K562 (cell line): ENCODE measurements around the gene FHIP1B. TPM values are rescaled to one million over a fixed set of nuclear protein-coding genes. Genes with fewer than 3 reads are reported as not detected.

Experiments
- ATAC-seq: fragments of 200-7000 bp; cut with Tn5 transposase; 3 replicates; pipeline ENCODE4 v1.9.1; 2020; ENCODE audit warnings: moderate library complexity
- BruUV-seq: library from RNA; stranded (reverse); fragments of 400-500 nt; replicated peaks from 2 replicates; lab custom pipeline; 2021; lab: Mats Ljungman, UMichigan
- CTCF ChIA-PET: fragments of 300-600 bp; formaldehyde crosslinking; extraction: SDS; loops from one replicate; lab custom pipeline; 2021; ENCODE audit warnings: low intra/inter-chr PET ratio; lab: Yijun Ruan, JAX
- POLR2A ChIA-PET: fragments of 300-600, 350-650 bp; sonication (Branson Sonifier 250); formaldehyde crosslinking; extraction: SDS; loops from one replicate; lab custom pipeline; 2021; ENCODE audit warnings: antibody characterized with exemption, inconsistent platforms; lab: Yijun Ruan, JAX
- DNase-seq, 4 experiments: peaks; one replicate each; pipeline versions ENCODE4 v3.0.0 to v3.0.0-alpha.2; 2011 to 2018; ENCODE audit warnings: low spot score in 3 of 4, mixed read lengths in 3 of 4; ENCODE audit errors: extremely low read depth in 1 of 4
- FAIRE-seq: peaks from 2 replicates; lab custom pipeline; 2011; peaks lifted over from hg19 to GRCh38; lab: Jason Lieb, UNC
- H2AFZ ChIP-seq: 2 replicates; pipeline ENCODE4 v1.6.0; 2011; ENCODE audit warnings: low read depth, low read length, control low read depth, inconsistent platforms
- H3K27ac ChIP-seq: fragments of 200-600 bp; 3 replicates; pipeline ENCODE4 v1.8.0; 2011; ENCODE audit warnings: low read depth, mild to moderate bottlenecking, control low read depth, inconsistent platforms, low read length, moderate library complexity, mixed read lengths; ENCODE audit errors: extremely low read depth
- H3K27me3 ChIP-seq, 2 experiments: fragments of 300-600 bp in 1 of 2; 2 replicates in 1 of 2; 3 replicates in 1 of 2; pipeline versions ENCODE4 v1.6.0 to v1.8.0; 2011; ENCODE audit warnings: inconsistent platforms in 2 of 2, low read length in 2 of 2, mild to moderate bottlenecking in 1 of 2, mixed read lengths in 1 of 2, moderate library complexity in 1 of 2; ENCODE audit not compliant: control insufficient read depth in 2 of 2, insufficient read depth in 2 of 2
- H3K36me3 ChIP-seq: fragments of 300-600 bp; 3 replicates; pipeline ENCODE4 v1.8.0; 2011; ENCODE audit warnings: mild to moderate bottlenecking, low read length, inconsistent platforms; ENCODE audit not compliant: control insufficient read depth, insufficient read depth
- H3K4me1 ChIP-seq, 2 experiments: fragments of 200-600 bp in 1 of 2; replicated peaks in 1 of 2; 2 replicates in 1 of 2; 3 replicates in 1 of 2; pipeline versions ENCODE4 v1.5.1 to v1.8.0; 2011; ENCODE audit warnings: inconsistent platforms in 2 of 2, low read length in 2 of 2, mild to moderate bottlenecking in 1 of 2, mixed read lengths in 1 of 2, moderate library complexity in 1 of 2; ENCODE audit not compliant: control insufficient read depth in 2 of 2, insufficient read depth in 2 of 2
- H3K4me2 ChIP-seq: 2 replicates; pipeline ENCODE4 v1.6.1; 2011; ENCODE audit warnings: low read length, control low read depth, inconsistent platforms, mixed read lengths; ENCODE audit not compliant: insufficient read depth
- H3K4me3 ChIP-seq: fragments of 200-600 bp; sonication (generic), shearing (Covaris generic); 2 replicates; pipeline ENCODE4 v1.5.1; 2016; ENCODE audit warnings: control low read depth, inconsistent platforms
- H3K79me2 ChIP-seq: fragments of 200-600 bp; 3 replicates; pipeline ENCODE4 v1.8.0; 2011; ENCODE audit warnings: low read length, inconsistent platforms; ENCODE audit not compliant: control insufficient read depth, insufficient read depth
- H3K9ac ChIP-seq, 2 experiments: 2 replicates each; pipeline versions ENCODE4 v1.6.0 to v1.6.1; 2011; ENCODE audit warnings: low read depth in 2 of 2, low read length in 2 of 2, control low read depth in 1 of 2, inconsistent platforms in 1 of 2, mild to moderate bottlenecking in 1 of 2, mixed read lengths in 1 of 2; ENCODE audit not compliant: insufficient read depth in 1 of 2
- H3K9me1 ChIP-seq: one replicate; pipeline ENCODE4 v1.6.0; 2011; ENCODE audit warnings: inconsistent platforms, mild to moderate bottlenecking, low read length, moderate library complexity; ENCODE audit not compliant: control insufficient read depth, insufficient read depth
- H3K9me3 ChIP-seq: replicated peaks from 2 replicates; pipeline ENCODE4 v1.5.1; 2011; ENCODE audit warnings: low read depth, low read length, inconsistent platforms; ENCODE audit not compliant: control insufficient read depth, insufficient read depth
- H4K20me1 ChIP-seq: replicated peaks from 2 replicates; pipeline ENCODE4 v1.6.1; 2011; ENCODE audit warnings: low read length, inconsistent platforms, mixed read lengths; ENCODE audit not compliant: control insufficient read depth, insufficient read depth
- E2F6 ChIP-seq, 2 experiments: IDR thresholded peaks; 2 replicates each; pipeline ENCODE4 v1.6.1; 2011; ENCODE audit warnings: borderline replicate concordance in 1 of 2, control low read depth in 1 of 2, low read depth in 1 of 2, low read length in 1 of 2, mild to moderate bottlenecking in 1 of 2, mixed read lengths in 1 of 2, moderate library complexity in 1 of 2; ENCODE audit not compliant: insufficient read depth in 1 of 2, insufficient read length in 1 of 2, poor library complexity in 1 of 2, severe bottlenecking in 1 of 2; ENCODE audit errors: extremely low read depth in 1 of 2
- REST ChIP-seq, 2 experiments: fragments of 450-650 bp; formaldehyde crosslinking in 1 of 2; IDR thresholded peaks; 2 replicates each; pipeline versions ENCODE4 v1.4.0 to v1.6.1; 2014 to 2020; ENCODE audit warnings: mild to moderate bottlenecking in 2 of 2, borderline replicate concordance in 1 of 2, low read depth in 1 of 2
- RFX1 ChIP-seq: fragments of 450-650 bp; IDR thresholded peaks from 2 replicates; pipeline ENCODE4 v1.6.1; 2016; ENCODE audit warnings: mild to moderate bottlenecking, moderate library complexity
- SIN3B ChIP-seq: fragments of 450-650 bp; IDR thresholded peaks from 2 replicates; pipeline ENCODE4 v1.6.1; 2017; ENCODE audit warnings: low read depth, mild to moderate bottlenecking, moderate library complexity
- ZFP1 ChIP-seq: fragments of 450-650 bp; formaldehyde crosslinking; IDR thresholded peaks from 2 replicates; pipeline ENCODE4 v1.4.0; 2020; ENCODE audit warnings: mild to moderate bottlenecking, mixed read lengths
- ZNF445 ChIP-seq: fragments of 250-450 bp; sonication (Bioruptor Pico); IDR thresholded peaks from 2 replicates; pipeline ENCODE4 v1.4.0; 2020; ENCODE audit warnings: low read depth, mild to moderate bottlenecking, moderate library complexity
- WGBS: fragments of 100-300 bp; shearing (Covaris generic); methylation state at CpG from one replicate; pipeline ENCODE4 v1.1.6; 2016; ENCODE audit warnings: low coverage, mixed read lengths; ENCODE audit not compliant: insufficient coverage; ENCODE audit errors: missing lambda C conversion rate; 5-methylcytosine and 5-hydroxymethylcytosine counted together
- in situ Hi-C: fragments of 300-500 bp; cut with MboI; formaldehyde crosslinking; loops from 4 replicates; pipeline ENCODE4 v1.15.0; 2018; ENCODE audit warnings: inconsistent platforms, mixed read lengths
- intact Hi-C: fragments of 100-400 bp; cut with micrococcal nuclease; formaldehyde crosslinking; loops from 2 replicates; pipeline ENCODE4 v1.14.2; 2022
- polyA plus RNA-seq, 8 experiments: library from polyadenylated mRNA; depleted of rRNA in 4 of 8; stranded (reverse) in 5 of 8; unstranded in 3 of 8; fragments of >200 nt; fragmentation: Nextera tagmentation in 2 of 8; fragmentation: Illumina TruSeq in 1 of 8; extraction: Ambion mirVana in 2 of 8; extraction: Trizol in 1 of 8; gene quantifications; 2 replicates each; pipeline versions ENCODE4 v1.2.1 to v1.2.3, GENCODE V29; 2011 to 2014; ENCODE audit warnings: inconsistent platforms in 1 of 8, missing spikeins in 1 of 8
- total RNA-seq, 7 experiments: library from RNA; depleted of rRNA in 6 of 7; stranded (reverse); fragments of >200 nt in 6 of 7; fragmentation: Illumina TruSeq in 2 of 7; extraction: Trizol in 2 of 7; gene quantifications; 2 replicates each; pipeline versions ENCODE4 v1.2.1 to v1.2.3, GENCODE V29; 2011 to 2021; ENCODE audit warnings: low replicate concordance in 1 of 7

The FHIP1B gene
- total and polyA plus RNA-seq, 9 of the 15 experiments (the other 6 are each of a cell fraction or from before 2014, with no cell fraction given): 0.94 to 24.7 (median 15.6) TPM

GRCh38 chr11:6271598-6271997 lies 37.2 kb upstream of the FHIP1B start:
- Histone ChIP-seq H3K27ac (no peak overlapping the region), H3K9me3 (no peaks in the 10 kb centered on the region), H3K27me3 (peaks cover 4 to 6% of the 10 kb centered on the region in 2 experiments; a peak in 1 of 5 replicates), H3K79me2 (no peaks in the 10 kb centered on the region), H3K9ac (no peak overlapping the region), H3K36me3 (no peaks in the 10 kb centered on the region), H4K20me1 (no peaks in the 10 kb centered on the region), H3K9me1 (no peaks in the 10 kb centered on the region), H3K4me2 (no peak overlapping the region), H3K4me3 (no peak overlapping the region), H2AFZ (no peak overlapping the region), H3K4me1 (peaks cover 0 to 18% of the 10 kb centered on the region in 2 experiments; a peak in 2 of 5 replicates)
- no peak for TF ChIP-seq REST (IDR thresholded peaks at IDR 0.05; ENCODE audit: borderline replicate concordance)
- no peak for TF ChIP-seq REST (CRISPR knock-in tag; IDR thresholded peaks at IDR 0.05; ENCODE audit: low read depth)
- no peak for TF ChIP-seq SIN3B
- no peak for TF ChIP-seq E2F6 (IDR thresholded peaks at IDR 0.05; ENCODE audit: borderline replicate concordance in 1 of 2, extremely low read depth in 1 of 2, insufficient read depth in 1 of 2, insufficient read length in 1 of 2, low read depth in 1 of 2, low read length in 1 of 2, poor library complexity in 1 of 2, severe bottlenecking in 1 of 2)
- no peak for TF ChIP-seq ZNF445 (CRISPR knock-in tag)
- no peak for TF ChIP-seq ZFP1
- no peak for TF ChIP-seq RFX1
- no peak for FAIRE-seq
- ChIA-PET CTCF (interaction anchor here (0.6 kb wide), 1 partner anchor 137 kb away, joined by 3 read pairs; no protein-coding TSS in a partner anchor), POLR2A (interaction anchor here (2.1 kb wide), 1 partner anchor 11 kb away, joined by 8 read pairs; no protein-coding TSS in a partner anchor)
- intact Hi-C loops: no loop called here
- no peak for DNase-seq
- no TSS peak for BruUV-seq
- ATAC-seq: no peak
- WGBS: 8% methylated on average over 3 of the region's 3 CpGs
- in situ Hi-C loops: no loop called here
